Left cardiac atrium (tissue), 4 donors: ENCODE measurements around the gene ABTB1. TPM values are rescaled to one million over a fixed set of nuclear protein-coding genes. Genes with fewer than 3 reads are reported as not detected.
A peak's percentile ranks its signal among the peaks of the same experiment; 100 is the strongest.

Source experiments
- ATAC-seq, 2 donors: fragments of 200-7000 bp; cut with Tn5 transposase; one replicate each; pipeline ENCODE4 v1.9.1; 2020; ENCODE audit warnings: mild to moderate bottlenecking in 2 of 2, moderate library complexity in 2 of 2
- DNase-seq: peaks from one replicate; pipeline ENCODE4 v3.0.0-alpha.2; 2020
- intact Hi-C, 2 donors: fragments of 100-400 bp; cut with DNase I; formaldehyde crosslinking; loops; one replicate each; pipeline versions ENCODE4 v1.14.1 to v1.15.1; 2022 to 2023
- total RNA-seq, 2 donors: library from RNA; stranded (reverse); fragmentation: NEBNext Ultra II Directional; extraction: Animal tissue kit (Norgen Biotek cat#: 25700); gene quantifications; one replicate each; pipeline ENCODE4 v1.2.1, GENCODE V29; 2021
- donor health status: DM: no; HTN: yes; CAD: no.
- donor health status: DM: no; HTN: yes; CAD: no; lungs with severe emphysema.
- donor health status: DM: yes; HTN: yes; CAD: no.
- donor health status: Dilated cardiomyopathy.

The ABTB1 gene
- total RNA-seq, 2 donors from 2014 or later = 21.8 to 34.2 TPM

- intact Hi-C loops = no loop called here
- ATAC-seq (peak; percentile 18 to 21), DNase-seq (no peak)
Measured at GRCh38 chr3:127722091-127722784, 49.5 kb downstream of the ABTB1 start.

GRCh38 chr3:127723011-127723567 is 50.3 kb downstream of the ABTB1 start:
- intact Hi-C loops = no loop called here
- peak; percentile 39 to 45 for ATAC-seq
- DNase-seq = no peak

DNA sequence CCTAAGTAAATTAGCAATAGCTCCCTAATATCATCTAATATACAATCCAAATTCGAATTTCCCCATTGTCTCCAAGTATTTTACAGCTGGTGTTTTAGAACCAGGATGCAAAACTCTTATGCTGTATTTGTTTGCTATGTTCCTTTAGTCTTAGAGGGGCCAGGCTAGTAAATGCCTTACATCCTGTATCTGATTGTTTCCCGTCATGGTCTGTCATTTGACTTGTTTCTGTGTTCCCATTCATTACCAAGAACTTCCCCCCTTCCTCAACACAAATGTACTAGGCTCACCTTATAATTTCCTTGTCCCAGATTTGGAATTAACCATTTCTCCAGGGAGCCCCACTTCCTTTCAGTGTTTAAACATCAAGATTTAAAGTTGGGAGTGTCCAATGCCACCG is 54.1 kb downstream of the ABTB1 start:
- ATAC-seq = no peak
- no peak for DNase-seq
- intact Hi-C loops = no loop called here

DNA sequence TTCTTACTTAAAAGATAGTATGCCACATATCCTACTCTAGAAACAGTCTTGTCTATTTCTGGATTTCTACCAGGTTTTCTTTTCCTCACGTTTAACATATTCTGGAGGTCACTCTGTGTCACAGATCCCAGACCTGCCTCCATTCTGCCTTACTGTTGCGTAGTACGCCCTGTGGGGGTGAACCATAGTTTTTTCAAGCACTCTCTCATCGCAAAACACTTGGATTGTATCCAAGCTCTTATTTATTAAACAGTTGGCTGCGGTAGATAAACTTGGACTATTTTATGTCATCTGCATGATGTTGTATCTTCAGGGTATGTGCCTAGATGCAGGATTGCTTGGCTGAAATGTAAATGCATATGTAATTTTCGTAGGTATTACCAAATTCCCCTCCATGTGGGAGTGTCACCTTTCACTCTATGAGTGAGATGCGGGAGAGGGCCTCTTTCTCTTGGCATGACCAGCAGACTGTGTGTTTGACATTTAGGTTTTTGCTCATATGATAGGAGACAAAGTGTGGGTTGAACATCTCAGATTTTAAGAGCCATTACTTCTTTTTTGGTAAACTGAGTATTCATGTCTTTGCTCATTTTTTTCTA is 55.8 kb downstream of the ABTB1 start:
- no peak for DNase-seq
- intact Hi-C loops = no loop called here
- no peak for ATAC-seq

DNA sequence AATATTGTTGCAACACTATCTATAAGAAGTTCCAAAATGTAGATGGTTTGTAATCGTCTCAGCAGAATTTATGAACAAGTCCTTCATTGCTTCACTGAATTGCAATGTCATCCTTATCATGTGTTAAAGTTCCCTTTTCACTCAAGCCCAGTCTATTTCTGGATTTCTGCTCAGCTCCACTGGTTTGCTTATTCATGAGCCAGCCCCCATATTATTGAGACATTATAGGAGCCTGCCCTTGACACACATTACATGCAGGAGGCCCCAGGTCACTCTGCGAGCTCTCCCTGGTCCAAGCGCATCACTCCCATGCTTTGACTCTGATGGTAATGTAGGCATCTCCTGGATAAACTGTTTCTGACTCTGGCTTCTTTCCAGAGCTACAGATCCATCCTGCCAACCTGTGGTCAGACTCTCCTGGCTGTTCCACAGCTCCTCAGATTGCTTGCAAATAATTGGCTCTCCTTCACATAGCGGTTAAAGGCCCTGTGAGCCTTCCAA is 56.9 kb downstream of the ABTB1 start:
- ATAC-seq = peak; percentile 67 to 68
- intact Hi-C loops = no loop called here

DNA sequence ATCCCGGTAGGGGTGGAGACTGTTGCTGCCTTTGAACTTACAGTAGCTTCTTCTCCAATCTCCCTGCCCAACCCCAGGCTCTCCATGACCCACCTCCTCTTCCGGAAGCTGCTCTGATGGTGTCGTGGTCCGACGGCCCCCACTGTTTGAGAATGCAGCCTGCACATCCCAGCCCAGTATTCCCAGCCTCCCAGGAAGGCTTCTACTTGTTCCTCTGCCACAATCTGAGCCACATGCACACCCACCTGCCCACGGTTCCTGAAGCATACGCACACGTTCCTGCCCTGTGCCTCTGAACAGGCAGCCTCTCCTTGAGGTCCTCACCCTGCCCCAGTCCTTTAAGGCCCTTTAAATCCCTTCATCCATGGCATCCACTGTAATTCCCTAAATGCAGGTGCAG is 57.4 kb downstream of the ABTB1 start:
- intact Hi-C loops = no loop called here
- no peak for DNase-seq
- no peak for ATAC-seq

More for the DNA sequence above, 56.9 kb downstream of the ABTB1 start:
- DNase-seq = no peak

Other genes with a start within 250 kb of the ABTB1 start
- 10 to 100 TPM; 19.4 to 20.4 TPM for gene TPRA1, start 82.2 kb upstream of the ABTB1 start, total RNA-seq
- gene MCM2, start 74.5 kb upstream of the ABTB1 start, total RNA-seq = 1 to 10 TPM; 4.7 to 9.2 TPM
- gene PODXL2, start 43.8 kb upstream of the ABTB1 start, total RNA-seq = 1 to 10 TPM; 1.6 to 3.0 TPM
- gene MGLL, start 149.6 kb downstream of the ABTB1 start, total RNA-seq = 100 to 1,000 TPM in 1 of 2 donors, 10 to 100 TPM in 1; 95.4 to 122 TPM
- gene KBTBD12, start 242.3 kb downstream of the ABTB1 start, total RNA-seq = 1 to 10 TPM; 3.2 to 5.1 TPM